ENCODE data around the gene SRBD1.

Gene SRBD1

DNA sequence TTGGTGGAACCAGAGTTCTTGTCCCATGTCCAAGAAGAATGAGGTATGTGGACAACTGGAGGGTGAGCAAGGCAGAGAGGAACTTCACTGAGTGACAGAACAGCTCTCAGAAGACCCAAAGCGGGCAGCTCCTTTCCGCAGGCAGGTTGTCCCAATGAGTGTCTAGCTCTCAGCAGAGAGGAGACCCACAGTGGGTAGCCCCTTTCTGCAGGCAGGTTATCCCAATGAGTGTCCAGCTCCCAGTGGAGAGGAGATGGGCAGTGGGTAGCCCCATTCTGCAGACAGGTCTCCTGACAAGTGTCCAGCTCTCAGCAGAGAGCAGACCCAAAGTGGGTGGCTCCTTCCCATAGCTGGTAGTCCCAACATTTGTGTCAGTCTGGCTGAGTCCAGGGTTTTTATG lies 69.6 kb downstream of the SRBD1 start:
- no peak for DNase-seq

DNA sequence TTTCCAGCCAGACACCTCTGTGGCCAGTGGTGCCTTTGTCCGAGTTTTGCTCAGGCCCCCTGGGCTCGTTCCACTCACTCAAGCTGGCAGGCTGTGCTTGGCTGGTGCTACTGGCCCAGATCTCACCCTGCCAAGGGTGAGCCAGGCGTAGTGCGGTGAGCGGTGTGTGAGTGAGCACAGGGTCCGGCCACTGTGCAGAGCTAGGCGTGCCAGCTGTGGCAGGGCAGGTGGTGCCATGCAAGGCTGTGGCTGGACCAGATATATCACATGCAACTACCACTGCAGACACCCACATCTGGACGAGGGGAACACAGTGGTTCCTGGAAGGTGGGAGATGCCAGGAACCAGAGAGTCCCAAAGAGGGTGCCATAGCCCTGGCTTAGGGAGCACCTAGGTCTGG lies 70.1 kb downstream of the SRBD1 start:
- no peak for DNase-seq

DNA sequence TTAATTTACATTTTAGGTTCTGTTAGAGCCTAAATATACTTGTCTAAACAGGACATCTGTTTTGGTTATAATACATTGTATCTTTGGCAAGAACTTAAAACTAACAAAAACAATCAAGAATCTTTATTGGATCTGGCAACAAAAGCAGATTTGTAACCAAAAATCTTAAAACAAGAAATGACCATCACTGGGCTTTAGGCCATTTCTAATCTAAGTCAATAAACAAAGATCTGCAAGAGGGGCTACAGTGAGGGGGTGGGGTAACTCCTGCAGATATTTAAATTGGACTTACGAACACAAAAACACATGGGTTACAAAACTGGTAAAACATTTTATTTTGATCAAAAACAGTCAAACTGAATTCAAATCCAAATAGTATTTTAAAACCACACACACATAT lies 77.3 kb downstream of the SRBD1 start:
- DNase-seq: no peak

DNA sequence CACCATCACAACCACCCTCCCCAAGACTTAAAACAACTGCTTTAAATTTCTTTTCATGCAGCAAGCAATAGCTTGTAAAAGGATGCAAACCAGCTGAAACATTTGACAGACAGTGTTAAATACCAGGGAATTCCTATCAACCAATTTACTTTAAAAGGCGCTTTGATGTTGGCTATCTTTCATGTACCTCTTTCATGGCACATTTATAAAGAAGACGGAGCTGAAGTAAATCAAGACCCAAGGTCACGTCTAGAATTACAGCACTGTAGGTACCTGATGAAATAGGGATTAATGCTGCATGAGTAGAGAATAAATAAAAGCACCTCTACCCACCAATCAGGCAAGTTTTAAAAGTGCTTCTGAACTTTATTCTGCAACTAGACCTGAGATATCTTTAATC lies 78.9 kb downstream of the SRBD1 start:
- no peak for DNase-seq

DNA sequence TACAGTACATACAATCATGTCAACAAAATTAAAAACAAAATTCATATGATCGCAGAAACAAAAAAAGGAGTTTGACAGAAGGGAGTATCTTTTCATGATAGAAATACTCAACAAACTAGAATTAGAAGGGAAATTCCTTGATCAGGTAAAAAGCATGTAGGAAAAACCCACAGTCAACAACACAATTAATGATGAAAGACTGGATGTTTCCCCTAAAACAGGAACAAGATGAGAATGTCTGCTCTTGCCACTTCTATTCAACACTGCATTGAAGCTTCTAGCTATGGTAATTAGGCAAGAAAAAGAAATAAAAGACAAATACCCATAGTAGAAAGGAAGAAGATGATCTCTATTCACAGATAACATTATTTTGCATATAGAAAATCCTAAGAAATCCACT lies 87.1 kb downstream of the SRBD1 start:
- DNase-seq: no peak

DNA sequence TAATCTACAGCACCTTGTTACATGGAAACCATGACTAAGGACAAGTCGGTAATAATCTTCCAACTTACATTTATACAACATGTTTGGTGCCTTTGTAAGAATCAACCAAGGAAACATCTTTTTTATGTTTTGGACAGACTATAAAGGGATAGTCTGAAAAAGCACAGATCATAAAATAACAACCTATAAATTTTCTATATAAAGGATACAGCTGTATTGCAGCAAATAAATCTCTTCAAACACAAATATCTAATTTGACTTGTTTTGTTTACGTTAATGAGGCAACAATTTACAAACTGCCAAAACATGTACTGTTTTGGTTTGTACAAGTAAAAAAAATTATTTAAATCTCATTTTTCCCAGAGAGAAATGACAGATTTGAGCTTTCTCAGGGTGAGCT lies 92.5 kb downstream of the SRBD1 start:
- DNase-seq: no peak

DNA sequence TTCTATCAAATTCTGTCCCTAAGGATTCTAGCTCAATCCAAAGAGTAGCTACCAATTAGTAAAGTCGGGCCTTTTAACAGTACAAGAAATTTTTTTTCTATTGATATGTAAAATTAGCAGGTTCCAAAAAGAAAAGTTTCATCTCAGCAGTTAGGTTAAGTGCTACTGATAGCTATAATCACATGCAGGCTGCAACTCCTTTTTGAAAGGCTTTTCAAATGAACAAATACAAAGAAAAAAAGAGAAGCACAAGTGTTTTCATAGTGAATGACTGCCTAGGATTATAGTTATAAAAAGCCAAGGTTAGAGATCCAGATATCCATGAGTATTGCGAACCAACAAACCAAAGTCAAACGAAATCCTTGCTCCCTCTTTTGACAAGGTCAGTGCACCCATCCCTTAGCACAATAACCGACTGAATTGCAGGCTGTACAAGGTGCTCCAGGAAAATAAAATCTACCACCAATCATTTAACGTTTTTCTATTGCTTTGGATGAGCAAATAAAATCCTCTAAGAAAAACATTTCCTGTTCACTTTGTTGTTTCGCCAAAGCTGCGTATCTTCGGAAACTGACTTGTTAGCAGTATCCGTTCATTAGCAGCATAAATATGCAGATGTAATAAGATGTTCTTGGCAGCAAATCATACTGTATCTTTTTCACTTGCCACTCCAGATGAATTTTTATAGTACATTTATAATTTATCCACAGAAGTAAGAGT lies 100.2 kb downstream of the SRBD1 start:
- DNase-seq: no peak

DNA sequence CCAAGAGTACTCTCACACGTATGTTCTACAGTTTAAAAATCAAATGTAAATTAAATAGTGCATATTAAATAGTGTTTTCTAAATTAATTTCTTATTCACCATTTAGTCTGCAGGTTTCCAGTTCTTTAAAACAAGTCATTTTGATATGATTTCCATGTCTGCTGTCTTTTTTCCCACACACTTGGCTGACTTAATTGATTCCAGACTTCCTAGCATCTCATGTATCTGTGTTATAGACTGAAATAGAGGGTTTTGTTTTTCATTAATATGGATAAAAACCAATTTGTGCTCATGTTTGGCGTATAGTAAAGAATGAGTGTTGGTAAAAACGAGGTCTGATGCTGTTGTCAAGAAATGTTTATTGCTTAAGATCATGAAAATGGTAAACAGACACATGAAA lies 104.3 kb downstream of the SRBD1 start:
- DNase-seq: no peak

DNA sequence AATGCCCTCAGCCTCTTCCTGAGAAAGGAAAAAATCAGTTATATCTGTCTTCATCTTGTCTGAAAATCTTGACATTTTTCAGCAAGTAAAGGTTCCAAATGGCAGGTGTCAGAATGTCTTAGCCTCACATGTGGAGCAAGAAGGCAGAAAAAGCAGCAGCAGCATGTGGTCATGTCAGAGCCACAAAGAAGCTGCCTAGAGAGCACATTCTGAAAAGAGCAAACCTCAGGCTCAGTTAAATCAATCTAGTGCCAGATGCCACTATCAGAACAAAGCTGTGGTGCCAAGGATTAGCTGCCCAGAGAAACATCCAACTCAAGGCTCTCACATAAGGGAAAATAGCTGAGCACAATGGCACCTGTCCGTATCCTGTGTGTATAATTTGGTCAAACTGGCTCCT lies 105.9 kb downstream of the SRBD1 start:
- no peak for DNase-seq

DNA sequence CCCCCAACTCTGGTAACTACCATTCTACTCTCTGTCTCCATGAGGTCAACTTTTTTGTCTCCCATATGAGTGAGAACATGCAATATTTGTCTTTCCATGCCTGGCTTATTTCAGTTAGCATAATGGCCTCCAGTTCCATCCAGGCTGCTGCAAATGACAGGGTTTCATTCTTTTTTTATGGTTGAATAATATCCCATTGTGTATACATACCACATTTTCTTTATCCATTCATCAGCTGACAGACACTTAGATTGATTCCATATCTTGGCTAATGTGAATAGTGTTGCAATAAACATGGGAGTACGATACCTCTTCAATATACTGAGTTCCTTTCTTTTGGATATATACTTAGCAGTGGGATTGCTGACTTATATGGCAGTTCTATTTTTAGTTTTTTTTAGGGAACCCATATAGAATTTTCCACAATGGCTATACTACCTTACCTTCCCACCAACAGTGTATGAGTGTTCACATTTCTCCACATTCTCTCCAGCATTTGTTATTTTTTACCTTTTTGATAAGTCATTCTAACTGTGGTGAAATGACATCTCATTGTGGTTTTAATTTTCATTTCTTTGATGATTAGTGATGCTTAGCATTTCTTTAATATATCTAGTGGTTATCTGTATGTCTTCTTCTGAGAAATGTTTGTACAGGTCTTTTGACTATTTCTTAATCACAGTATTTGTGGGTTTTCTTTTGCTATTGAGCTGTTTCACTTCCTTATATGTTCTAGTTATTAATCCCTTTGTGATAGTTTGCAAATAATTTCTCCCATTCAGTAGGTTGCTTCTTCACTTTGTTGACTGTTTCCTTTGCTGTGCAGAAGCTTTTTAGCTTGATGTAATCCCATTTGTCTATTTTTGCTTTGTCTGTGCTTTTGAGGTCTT lies 112.2 kb downstream of the SRBD1 start:
- no peak for DNase-seq

DNA sequence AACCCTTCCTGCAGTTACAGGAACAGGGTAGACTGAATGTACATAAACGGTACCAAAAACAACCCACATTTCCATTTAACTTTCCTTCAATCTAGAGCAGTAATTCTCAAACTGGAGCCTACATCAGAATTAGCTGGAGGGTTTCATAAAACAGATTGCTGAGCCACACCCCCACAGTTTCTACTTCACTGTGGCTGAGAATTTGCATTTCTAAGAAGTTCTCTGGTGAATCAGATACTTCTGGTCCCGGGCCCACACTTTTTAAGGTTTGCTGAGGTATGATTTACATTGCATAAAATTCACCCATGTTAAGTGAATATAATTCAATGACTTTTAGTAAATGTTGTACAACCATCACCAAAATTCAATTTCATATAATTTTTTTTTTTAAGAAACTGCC lies 113.7 kb downstream of the SRBD1 start:
- DNase-seq: no peak

DNA sequence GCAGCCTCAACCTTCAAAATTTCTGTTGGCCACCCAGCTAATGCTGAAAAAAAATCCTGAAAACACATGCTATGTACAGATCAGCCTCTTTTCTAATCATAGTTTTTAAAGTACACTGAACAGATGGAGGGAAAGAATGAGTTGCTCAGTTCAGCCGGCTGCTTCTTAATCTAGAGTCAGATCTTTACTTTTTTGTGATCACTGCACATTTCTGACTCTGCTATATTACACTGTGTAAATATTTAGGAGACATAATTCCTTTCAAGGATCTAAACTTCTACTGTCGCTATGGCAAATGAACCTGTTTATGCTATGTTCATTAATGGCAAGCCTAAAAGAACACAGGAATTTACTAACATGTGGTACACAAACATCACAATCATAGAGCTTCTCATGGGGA lies 114.2 kb downstream of the SRBD1 start:
- DNase-seq: no peak

DNA sequence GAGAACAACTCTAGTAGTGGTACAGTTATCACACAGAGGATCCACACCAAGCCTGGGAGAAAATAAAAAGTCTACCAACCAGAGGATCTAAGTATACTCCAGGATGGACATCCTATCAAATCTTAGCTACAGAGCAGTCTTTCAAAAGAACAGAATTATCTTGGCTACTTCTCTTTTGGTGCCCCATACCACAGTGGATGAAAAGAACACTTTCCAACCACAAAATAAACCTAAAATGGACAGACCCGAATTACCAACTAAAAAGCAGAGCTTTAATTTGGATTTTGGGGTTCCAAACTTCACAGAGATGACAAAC lies 116.1 kb downstream of the SRBD1 start:
- no peak for DNase-seq

DNA sequence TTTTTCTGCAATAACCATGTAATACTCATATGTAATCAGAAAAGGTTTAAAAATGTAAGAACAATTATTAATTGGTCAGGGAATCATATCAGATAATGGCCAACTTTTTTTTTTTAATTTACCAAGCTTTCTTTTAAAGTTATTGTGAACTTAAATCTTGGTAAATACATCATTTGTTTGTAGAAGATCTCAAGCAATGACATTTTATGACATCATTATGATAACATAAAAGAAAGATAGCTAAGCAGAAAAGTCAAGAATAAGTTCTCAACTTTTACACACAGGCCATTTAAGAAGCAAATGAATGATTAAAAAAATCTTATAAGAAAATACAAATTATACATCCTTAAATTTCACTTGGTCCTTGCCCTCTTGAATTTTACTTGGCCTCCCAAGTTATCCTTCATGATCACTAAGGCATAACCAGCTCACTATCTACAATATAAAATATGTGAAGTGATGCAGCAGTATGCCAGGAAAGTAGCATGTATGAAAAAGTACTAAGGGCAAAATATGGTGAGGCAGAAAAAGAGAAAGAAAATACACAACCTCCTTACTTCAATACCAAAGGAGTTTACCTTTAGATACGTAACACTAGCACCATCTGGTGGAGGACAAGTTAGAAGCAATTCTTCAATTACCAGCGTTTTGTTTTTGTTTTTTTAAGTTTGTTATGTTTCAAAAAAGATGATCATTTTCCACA lies 116.6 kb downstream of the SRBD1 start:
- peak; percentile 46 for DNase-seq

DNA sequence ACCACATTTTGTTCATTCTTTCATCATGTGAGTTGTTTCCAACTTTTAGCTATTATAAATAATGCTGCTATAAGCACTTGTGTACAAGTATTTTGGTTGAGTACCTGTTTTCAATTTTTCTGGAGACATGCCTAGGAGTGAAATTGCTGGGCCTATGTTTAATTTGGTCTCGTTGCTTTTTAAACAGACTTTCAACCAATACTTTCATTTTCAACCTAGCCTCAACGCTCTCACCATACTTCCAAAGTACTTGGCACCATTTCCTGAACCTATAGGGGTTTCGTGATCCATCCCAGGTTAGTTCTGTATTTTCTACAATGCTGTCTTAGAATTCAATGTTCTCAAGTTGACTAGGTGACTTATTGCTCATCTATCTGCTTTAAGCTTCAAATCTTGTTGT lies 126.1 kb downstream of the SRBD1 start:
- DNase-seq: no peak

DNA sequence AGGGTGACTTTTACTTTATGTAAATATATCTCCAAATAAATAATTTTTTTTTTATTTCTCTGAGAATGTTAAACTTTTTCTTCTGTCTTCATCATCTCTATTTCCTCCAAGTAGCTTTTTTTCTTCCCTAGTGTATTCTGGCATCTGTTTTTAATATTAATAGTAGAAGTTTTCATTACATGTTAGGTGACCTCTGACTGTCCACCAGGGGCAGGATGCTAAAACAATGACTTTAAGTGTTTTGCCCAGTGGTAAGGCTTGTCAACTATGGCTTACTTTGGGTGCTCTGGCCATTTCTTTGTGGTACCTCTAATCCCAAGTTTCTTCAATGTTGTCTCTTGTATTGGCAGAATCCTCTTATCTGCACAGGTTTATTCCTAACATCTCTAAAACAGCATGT lies 127.1 kb downstream of the SRBD1 start:
- DNase-seq: no peak

DNA sequence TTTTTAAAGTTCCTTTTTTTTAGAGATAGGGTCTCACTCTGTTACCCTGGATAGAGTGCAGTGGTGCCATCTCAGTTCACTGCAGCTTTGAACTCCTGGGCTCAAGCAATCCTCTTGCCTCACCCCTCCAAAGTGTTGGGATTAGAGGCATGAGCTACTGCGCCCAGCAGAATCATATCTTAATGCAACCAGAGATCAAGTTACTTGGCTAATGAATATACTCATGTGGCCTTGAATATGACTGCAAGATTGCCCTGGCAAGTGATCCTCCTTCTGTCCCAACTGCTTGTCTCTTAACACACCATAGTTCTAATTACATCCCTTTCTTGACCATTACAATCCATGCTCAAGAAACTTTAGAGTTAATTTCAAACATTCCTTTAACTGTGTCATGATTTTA lies 133.5 kb downstream of the SRBD1 start:
- DNase-seq: no peak

DNA sequence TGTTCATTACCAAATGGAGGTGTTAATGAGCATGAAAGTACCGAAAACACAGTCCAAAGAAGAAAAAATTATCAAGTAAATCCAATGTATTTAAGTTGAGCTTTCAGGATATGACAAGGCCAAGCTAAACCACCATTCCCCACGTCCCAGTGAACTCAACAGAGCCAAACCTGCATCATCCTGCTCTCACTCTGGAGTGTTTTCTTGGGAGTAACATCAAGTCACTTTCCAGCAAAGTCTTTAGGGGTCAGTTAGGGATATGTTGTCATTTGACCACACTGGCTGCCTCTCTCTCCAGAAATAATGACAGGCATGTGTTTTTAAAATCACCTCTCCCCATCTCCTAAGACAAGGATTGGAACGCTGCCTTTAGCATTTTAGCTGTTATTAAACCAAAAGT lies 140.5 kb downstream of the SRBD1 start:
- no peak for DNase-seq

DNA sequence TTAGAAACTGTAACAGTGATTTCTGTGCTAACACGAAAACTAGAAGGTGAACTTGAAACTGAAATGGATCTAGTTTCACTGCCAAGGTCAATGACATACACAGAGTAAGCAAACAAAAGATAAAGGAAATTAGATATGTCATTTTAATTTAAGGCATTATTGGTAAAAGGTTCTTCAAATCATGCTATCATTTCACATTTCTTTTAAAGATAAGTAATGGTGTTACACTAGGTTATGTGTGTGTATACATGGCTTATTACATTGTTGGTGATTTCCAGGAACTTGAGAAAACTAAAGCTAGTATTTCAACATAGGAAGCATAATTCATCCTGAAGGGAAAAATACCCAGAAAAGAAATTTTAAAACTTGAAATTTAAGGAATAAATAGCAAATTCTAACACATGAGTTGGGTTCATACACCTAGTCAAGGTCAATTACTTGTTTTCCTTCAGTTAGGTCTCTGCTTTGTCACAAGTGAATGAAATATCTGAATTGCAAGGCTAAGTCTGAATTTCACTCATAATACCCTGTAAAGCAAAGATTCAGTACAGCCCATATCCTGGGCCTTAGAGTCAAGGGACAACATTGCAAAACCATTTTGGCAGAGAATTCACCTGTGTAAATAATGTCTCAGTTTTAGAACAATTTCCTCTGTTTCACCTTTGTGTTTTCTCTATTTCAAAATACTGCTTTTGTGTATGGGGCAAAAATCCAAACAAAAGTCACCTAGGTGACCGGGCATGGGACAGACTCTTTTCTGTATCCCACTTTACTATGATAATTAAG lies 141.6 kb downstream of the SRBD1 start:
- DNase-seq: no peak

DNA sequence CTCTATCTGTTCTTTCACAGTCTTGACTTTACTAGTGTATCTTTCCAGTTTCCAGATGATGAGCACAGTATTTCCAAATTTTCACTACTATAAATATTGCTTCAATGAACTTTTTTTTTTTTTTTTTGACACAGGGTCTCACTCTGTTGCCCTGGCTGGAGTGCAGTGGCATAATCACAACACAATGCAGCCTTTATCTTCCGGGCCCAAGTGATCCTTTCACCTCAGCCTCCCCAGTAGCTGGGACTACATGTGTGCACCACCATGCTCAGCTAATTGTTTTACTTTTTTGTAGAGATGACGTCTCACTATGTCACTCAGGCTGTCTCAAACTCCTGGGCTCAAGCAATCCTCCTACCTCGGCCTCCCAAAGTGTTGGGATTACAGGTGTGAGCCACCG lies 142.8 kb downstream of the SRBD1 start:
- no peak for DNase-seq

DNA sequence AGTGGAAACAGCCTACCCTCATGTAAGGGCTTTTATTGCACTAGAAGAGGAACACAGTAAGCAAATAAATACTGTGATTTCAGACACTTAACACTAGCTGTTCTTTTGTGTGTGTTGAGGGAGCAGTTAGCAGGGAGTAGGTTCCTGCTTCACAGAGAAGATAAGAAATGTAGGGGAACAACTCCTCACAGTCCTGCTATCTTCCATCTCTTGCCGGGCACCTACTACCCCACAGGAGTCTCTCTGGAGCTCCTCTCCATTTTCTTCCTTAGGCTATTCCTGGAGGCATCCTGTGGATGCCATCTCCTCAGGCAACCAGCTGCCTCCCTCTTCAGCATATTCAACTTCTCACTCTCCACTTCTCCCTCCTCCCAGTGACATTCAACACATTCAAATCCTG lies 145.0 kb downstream of the SRBD1 start:
- DNase-seq: no peak

DNA sequence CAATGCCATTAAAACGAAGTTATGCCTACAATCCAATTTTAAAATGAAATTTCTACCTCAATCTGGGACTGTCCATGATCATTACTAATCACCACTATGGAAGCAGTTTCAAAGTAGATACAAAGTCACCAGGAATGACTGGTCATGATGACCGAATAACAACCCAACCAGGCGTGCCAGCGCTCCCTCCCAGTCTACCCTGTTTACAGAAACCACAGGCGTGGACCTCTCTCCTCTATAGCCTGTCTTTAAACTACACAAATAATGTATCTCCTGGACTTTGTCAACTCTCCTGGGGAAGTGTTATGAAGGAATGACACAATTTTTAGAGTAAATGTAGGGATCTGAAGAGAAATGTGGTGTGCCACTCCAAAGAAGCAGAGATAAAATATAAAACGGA lies 150.2 kb downstream of the SRBD1 start:
- no peak for DNase-seq

DNA sequence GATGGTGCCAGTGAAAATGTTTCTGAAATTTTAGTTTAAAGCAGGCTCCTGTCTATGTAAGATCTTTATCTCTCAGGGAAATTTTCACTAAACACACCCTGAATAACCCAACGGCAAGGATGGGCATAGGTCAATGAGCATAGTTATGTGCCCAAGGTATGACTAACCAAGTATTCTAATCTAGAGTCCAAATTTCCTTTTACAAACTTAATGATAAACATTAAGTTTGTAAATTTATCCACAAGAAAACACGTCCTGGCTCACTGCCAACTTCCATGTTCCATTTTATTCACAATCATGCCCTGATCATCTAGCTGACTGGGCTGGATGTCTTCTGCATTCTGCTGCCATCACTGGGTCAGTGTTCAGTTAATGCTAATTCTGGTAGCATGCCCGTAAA lies 151.2 kb downstream of the SRBD1 start:
- no peak for DNase-seq

Data from GDM1 (cell line).